Pulmonary artery endothelial cell (primary cell): ENCODE data around the gene INPPL1. TPM values are rescaled to one million over a fixed set of nuclear protein-coding genes. Genes with fewer than 3 reads are reported as not detected.

Source experiments
- DNase-seq: peaks from one replicate; pipeline ENCODE4 v3.0.0-alpha.2; 2011; ENCODE audit warnings: low read depth, low spot score
- total RNA-seq: library from RNA; depleted of rRNA; stranded (reverse); fragments of >200 nt; gene quantifications from 2 replicates; pipeline ENCODE4 v1.2.3, GENCODE V29; 2014

Gene INPPL1
- total RNA-seq, 1 donor from 2014 or later, result 51.4 TPM

DNA sequence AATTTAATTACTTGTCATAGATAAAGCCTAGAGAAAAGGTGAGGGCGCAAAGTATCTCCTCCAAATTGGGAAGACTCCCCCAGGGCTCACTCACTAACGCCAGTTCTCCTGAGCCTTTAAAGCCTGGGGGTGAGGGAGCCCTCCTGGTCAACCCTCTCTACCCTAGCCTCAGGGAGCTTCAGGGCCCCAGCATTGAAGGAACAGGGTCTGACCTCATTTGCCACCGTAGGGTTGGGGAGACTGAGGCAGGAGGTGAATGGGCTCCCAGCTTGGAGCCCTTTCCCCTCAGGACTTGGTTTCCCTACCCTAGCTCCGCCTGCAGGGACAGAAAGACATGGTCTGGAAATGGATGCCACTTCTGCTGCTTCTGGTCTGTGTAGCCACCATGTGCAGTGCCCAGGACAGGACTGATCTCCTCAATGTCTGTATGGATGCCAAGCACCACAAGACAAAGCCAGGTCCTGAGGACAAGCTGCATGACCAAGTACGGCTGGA is 6.3 kb upstream of the INPPL1 start:
- DNase-seq, result no peak

DNA sequence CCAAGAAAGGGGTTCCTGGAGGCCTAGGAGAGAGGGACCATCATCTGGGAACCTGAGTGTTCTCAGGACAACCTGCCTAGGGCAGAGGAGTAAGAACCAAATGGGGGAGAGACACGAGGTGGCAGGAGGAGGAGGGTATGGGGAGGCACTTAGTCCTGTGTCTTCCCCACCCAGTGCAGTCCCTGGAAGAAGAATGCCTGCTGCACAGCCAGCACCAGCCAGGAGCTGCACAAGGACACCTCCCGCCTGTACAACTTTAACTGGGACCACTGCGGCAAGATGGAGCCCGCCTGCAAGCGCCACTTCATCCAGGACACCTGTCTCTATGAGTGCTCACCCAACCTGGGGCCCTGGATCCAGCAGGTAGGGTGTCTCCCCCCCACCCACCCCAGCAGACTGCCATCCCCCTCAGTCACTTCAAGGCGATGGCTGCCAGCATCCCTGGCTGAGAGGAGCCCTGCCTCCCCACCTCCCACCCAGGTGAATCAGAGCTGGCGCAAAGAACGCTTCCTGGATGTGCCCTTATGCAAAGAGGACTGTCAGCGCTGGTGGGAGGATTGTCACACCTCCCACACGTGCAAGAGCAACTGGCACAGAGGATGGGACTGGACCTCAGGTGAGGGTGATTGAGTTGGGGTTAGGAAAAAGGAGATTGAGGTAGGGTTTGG is 3.7 kb upstream of the INPPL1 start:
- DNase-seq, result no peak

DNA sequence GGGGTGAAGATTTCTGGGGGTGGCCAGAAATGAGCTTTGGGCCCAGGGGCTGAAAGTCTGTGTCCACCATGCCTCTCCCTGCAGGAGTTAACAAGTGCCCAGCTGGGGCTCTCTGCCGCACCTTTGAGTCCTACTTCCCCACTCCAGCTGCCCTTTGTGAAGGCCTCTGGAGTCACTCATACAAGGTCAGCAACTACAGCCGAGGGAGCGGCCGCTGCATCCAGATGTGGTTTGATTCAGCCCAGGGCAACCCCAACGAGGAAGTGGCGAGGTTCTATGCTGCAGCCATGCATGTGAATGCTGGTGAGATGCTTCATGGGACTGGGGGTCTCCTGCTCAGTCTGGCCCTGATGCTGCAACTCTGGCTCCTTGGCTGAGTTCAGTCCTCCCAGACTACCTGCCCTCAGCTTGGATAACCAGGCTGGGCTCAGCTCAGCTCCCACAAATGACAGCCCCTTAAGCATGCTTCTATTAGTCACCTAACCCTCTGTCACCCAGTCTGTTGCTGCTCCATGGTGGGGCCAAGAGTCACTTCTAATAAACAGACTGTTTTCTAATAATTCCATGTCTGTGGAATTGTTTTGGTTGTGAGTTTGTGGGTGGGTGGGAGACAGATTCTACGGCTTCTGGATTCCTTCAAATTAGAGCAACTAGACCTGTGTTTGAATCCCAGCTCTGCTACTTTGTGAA is 3.0 kb upstream of the INPPL1 start:
- DNase-seq, result no peak

DNA sequence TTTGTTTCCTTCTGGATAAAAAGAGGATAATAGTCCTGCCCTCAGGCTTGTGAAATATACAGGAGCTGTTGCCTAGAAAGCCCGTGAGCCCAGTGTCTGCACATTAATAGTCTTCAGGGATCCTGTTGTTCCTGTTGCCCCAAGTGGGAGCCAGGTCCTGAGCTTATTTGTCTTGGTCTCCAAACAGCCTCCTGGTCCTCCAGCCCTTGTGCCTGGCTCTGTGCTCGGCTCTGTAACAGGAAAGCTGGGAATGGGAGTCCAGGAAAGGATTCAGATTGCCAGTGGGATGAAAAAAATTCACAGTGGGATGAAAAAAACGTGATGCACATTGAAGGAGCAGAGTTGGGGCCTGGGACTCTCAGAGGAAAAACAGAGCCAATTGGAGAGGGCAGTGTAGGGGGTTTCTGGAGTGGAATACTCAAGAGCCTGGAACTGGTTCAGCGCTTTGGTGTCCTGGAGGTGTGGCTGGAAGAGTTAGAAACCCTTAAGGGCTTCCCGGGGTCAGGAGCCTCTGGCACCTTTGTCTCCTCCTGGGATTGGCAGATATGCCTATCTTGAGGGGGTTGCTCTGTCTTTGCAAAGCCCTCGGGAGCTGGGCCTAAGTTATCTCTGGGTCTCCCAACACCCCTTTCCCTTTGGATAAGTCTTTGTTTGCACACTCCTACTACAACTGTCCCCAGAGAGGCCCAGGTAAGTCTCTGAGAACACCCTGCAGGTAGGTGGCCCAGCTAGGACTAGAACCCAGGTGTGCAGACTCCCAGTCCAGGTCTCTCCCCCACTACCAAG is 2.3 kb upstream of the INPPL1 start:
- DNase-seq, result no peak

DNA sequence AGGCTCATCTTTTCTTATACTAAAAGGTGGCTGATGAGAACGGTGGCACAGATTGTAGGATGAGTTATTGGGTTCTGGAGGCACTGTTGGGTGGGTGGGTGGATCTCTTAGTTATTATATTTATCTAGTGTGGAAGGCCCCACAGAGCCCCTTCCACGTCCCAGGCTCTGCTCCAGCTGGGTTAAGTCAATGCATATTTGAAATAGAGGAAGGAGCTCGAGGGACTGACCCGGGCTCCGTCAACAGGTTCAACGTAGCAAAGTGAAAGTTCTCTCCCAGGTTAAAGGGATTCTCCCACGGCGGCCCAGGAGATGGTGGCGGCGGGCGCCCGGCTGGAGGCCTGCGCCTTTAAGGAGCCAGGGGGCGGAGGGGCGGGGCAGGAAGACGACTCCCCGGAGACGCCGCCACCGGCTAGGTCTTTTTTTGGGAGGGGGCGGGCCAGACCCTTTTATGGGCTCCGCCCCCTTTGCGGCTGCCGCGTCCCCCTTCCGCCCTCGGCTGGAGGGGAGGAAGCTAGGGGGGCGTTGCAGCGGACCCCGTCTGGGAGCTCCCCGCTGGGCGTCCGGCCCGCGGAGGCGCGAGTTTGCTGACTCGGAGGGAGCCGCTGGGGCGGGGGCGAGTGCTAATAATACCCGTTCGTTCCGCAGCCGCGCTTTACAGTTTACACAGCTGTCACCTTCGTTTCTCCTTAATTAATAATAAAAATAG is 1.5 kb upstream of the INPPL1 start:
- DNase-seq, result peak; percentile 56

DNA sequence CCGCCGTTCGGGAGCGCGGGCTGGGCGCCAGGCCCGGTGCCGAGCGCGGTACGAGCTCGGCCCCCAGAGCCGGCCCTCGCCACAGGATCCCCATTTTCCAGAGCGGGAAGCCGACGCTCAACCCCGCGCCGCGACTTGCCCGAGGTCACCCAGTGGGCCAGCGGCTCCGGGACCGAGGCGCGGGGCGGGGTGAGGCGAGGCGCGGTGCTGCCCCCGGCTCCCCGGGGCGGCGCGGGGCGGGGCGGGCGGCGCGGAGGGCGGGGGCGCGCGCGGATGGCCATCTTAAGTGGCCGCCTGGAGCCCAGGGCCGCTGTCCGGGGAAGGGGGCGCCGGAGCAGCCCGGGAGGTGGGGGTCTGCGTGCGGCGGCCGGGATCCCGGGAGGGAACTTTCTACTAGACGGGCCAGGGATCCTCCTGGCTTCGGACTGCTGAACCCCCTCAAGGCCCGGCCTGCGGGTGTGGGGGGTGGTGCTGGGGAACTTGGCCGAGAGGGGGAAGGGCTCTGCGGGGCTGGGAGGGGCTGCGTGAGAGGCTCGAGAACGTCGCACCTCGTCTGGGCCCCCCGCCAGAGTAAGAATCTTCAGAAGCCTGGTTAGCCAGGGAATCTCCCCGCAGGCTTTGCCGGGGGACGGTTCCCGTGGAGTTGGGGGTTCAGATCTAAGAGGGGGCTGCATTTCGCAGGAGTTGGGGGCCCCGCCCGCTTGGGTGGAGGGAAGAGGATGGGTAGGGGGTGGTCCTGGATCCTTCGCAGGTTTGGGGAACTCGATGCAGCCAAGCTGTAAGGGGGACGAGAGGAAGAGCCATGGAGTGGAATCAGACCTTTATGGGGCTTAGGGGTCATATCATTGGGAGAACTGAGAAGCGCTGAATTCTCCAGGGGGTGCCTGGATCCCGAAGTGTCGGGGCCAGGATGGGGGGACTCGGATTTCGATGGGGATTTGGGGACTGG is 678 bp upstream of the INPPL1 start:
- no peak for DNase-seq

DNA sequence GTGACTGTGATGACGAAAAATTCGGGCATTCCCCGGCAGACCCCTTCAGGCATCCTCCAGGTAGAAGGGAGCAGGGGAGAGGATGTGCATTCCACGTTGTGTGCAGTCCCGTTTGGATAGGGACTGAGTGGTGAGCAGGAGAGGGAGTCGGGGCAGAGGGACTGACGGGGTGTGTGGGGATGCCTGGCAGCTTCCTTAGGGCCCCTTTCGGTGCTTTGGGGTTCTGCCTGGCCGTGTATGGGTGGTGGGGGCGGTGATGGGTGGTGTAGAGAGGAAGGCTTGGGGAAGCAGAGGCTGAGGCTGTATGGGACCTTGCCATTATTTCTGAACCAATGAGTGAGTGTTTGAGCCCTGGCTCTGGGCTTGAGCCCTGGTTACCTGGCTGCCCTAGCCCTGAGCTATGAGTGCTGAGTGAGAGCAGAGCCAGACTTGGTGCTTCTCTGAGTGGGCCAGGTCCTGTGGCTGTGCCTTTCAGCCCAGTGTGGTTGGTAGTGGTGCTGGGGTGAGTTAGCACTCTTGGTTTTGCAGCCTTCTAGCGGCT is 914 bp downstream of the INPPL1 start:
- DNase-seq, result no peak

DNA sequence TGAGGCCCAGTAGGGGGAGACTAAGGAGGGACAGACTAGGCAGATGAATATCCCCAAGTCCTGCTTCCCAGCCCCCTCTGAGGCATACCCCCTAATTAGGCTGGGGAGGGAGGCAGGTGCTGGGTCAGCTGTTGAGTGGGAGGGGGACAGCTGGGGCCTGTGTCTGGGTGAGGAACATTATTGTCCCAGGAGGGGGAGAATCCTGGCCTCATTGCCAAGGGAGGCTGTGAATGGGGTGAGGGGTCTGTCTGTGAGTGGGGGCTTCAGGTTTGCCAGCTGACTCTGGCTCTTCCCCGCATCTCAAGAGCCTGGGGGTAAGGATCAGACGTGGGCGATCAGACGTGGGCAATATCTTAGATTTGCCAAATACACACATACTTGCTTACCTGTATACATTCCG is 2.1 kb downstream of the INPPL1 start:
- DNase-seq, result no peak

DNA sequence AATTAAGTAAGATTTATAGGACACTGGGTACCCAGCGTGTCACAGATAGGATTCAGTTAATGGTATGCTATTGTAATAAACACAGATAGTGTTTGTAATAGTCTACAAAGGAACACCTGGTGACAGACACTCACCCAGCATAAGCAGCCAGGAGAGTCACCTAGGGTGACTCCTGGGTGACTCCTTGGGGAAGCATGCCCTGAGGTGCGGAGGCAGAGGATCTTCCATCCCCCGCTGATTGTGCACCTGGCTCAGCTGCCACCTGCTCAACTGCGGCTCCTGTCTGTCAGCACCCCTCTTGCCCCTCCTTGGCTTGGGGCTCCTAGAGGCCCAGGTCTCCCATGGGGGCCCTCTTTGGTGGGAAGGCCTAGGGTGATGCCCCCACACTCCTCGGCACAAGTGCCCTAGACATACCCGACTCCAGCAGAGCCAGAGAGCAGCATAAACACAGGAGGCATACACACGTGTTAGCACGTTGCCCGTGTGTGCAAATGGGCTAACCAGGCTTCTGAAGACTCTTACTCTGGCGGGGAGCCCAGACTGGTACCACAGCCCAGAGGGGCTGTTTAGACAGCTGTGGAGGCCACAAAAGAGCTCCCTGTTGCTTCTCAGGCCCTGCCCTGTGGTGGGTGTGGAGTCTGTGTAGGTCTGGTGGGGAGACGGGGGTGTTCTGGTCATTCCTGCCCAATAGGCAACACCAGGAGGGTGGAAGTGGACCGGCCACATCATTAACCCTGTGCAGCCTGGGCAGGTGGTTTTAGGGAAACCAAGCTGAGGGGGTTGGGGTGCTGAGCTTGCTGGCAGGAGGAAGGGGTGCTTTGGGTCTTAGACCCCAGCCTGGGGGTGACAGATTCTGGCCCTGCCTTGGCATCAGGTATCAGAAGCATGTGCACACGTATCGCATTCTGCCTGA is 3.0 kb downstream of the INPPL1 start:
- no peak for DNase-seq

DNA sequence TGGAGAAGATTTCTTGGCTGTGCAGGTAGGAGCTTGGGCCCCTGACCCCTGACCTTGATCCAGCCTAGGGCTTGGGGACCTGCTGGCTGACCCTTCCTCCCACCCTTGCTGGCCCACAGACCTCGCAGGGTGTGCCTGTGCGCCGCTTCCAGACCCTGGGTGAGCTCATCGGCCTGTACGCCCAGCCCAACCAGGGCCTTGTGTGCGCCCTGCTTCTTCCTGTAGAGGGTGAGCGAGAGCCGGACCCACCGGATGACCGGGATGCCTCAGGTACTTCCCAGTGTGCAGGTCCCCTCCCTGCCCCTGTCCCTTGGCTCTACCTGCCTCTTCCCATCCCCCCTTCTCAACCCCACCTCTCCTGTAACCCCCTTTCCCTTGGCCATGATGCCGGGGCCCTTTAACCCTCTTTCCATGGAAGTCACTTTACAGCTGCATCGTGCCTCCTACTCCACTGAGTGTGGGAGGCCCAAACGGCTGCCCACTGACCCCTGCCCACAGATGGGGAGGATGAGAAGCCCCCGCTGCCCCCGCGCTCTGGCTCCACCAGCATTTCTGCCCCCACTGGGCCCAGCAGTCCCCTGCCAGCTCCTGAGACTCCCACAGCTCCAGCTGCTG is 3.8 kb downstream of the INPPL1 start:
- no peak for DNase-seq

DNA sequence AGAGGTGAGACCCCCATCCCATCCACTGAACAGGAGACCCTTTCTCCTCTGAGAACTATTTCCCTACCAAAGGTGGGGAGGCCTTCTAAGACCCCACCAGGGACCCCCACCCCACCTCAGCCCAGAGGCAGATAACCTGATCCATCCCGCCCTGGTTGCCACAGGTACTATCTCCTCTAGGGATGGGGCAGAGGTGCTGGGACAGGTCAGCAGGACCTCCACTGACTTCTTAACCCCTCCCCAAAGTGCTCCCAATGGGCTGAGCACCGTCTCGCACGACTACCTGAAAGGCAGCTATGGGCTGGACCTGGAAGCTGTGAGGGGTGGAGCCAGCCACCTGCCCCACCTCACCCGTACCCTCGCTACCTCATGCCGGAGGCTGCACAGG is 4.3 kb downstream of the INPPL1 start:
- no peak for DNase-seq

DNA sequence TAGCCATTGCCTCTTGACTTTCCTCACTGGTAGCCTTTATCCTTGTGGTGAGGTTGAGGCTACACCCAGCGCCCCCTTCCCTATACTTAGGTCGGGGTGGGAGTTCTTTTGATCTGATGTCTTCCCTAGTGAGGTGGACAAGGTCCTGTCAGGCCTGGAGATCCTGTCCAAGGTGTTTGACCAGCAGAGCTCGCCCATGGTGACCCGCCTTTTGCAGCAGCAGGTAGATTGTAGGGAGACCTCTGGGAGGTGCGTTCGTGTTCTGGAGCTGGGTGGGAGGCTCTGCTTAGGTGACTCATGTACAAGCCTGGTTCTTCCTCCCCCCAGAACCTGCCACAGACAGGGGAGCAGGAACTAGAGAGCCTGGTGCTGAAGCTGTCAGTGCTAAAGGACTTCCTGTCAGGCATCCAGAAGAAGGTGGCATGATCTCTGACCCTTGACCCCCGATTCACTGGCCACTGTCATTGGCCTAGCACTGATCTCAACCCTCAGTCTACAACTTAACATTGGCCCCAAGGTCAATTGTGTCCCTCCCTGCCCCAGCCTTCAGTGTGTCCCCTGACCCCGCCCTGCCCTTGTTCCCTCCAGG is 4.9 kb downstream of the INPPL1 start:
- DNase-seq, result no peak

DNA sequence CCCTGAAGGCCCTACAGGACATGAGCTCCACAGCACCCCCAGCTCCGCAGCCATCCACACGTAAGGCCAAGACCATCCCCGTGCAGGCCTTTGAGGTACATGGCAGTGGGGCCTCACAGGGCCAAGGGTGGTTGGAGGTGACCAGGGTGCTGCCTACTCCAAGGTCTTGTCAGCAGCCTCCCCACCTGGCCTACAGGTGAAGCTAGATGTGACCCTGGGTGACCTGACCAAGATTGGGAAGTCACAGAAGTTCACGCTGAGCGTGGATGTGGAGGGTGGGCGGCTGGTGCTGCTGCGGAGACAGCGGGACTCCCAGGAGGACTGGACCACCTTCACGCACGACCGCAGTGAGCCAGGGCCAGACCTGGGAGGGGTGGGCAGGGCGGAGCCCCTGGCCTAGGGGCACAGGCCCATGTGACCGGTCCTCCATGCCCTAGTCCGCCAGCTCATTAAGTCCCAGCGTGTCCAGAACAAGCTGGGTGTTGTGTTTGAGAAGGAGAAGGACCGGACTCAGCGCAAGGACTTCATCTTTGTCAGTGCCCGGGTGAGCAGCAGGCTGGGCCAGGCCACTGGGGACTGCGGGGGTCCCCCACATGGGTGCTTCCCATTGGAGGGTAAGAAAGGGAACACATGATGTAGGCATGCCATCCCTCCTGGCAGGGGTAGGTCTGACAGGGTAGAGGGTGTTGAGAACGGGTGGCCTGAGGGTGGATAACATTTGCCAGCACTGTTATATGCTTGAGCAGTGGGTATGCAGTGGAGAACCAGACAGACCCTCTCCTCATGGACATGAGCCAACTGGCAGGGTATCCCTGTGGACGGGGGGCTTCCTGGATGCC is 5.6 kb downstream of the INPPL1 start:
- DNase-seq, result no peak

DNA sequence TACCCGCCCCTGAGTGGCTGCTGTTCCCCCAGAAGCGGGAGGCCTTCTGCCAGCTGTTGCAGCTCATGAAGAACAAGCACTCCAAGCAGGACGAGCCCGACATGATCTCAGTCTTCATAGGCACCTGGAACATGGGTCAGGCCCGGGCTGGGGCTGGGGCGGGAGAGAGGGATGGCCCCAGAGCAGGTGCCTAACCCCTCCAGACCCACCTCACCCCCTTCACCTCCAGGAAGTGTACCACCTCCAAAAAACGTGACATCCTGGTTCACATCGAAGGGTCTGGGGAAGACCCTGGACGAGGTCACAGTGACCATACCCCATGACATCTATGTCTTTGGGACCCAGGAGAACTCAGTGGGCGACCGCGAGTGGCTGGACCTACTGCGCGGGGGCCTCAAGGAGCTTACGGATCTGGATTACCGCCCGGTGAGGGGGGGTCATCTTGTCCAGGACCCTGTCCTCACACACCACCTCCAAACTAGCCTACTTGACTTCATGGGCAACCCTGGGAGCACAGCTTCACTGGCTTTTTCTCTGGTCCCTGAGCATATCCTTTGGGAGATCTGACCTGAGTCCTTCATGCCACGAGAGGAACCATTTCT is 6.3 kb downstream of the INPPL1 start:
- DNase-seq, result no peak

DNA sequence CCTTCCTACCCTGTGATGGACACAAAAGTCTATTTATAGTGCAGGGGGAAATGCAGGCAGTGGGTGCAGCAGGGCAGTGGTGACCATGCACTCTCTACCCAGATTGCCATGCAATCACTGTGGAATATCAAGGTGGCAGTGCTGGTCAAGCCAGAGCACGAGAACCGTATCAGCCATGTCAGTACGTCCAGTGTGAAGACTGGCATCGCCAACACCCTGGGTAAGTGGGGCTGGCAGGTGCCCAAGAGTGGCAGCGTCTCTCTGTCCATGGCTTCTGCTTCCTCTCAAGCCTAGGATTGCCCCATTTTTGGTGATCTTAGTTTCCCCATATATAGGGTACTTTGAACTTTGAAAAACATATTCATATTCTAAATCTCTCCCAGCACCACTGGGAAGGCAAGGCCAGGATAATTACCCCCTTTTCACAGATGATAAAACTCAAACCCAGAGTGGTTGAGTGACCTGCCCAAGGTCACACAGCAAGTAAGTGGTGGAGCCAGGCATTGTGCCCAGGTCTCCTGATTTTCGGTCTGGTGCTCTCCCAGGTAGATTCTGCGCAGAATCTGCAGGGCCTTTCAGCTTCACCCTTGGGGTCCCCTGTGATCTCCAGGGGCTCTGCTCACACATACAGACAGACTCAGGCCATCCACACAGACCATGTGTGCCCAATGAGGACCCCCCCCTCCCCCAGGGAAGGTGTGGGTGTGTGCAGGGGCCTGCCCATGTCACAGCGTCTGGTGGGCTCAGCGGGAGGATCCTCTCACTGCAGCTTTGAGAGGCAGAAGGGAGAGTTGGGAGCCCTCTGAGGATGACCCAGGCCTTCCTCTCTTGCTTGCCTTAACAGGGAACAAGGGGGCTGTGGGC is 7.1 kb downstream of the INPPL1 start:
- DNase-seq, result no peak
